Ishikawa (cell line): Measurements from ENCODE around the gene VASN.

ENCODE experiments used
- CEBPB ChIP-seq: IDR thresholded peaks from 2 replicates; pipeline ENCODE4 v1.6.1; 2012
- CREB1 ChIP-seq: IDR thresholded peaks from 2 replicates; pipeline ENCODE4 v1.6.1; 2012; ENCODE audit warnings: low read depth
- EGR1 ChIP-seq: IDR thresholded peaks from 2 replicates; pipeline ENCODE4 v1.6.1; 2012
- EP300 ChIP-seq: IDR thresholded peaks from 2 replicates; pipeline ENCODE4 v1.6.1; 2012; ENCODE audit warnings: borderline replicate concordance
- FOXM1 ChIP-seq: IDR thresholded peaks from 2 replicates; pipeline ENCODE4 v1.6.1; 2012; ENCODE audit warnings: low read depth, borderline replicate concordance
- MAX ChIP-seq: IDR thresholded peaks from 2 replicates; pipeline ENCODE4 v1.6.1; 2012
- NFIC ChIP-seq: IDR thresholded peaks from 2 replicates; pipeline ENCODE4 v1.6.1; 2012
- RAD21 ChIP-seq: IDR thresholded peaks from 2 replicates; pipeline ENCODE4 v1.6.1; 2012; ENCODE audit warnings: low read depth
- REST ChIP-seq: IDR thresholded peaks from 2 replicates; pipeline ENCODE4 v1.6.1; 2012; ENCODE audit warnings: low read depth, mild to moderate bottlenecking
- TAF1 ChIP-seq: IDR thresholded peaks from 2 replicates; pipeline ENCODE4 v1.6.1; 2012; ENCODE audit warnings: low read depth, mild to moderate bottlenecking
- TCF12 ChIP-seq: IDR thresholded peaks from 2 replicates; pipeline ENCODE4 v1.6.1; 2012; ENCODE audit warnings: low read depth
- TEAD4 ChIP-seq: IDR thresholded peaks from 2 replicates; pipeline ENCODE4 v1.6.1; 2012
- USF1 ChIP-seq: IDR thresholded peaks from 2 replicates; pipeline ENCODE4 v1.6.1; 2012
- YY1 ChIP-seq: IDR thresholded peaks from 2 replicates; pipeline ENCODE4 v1.6.1; 2012; ENCODE audit warnings: low read depth
- ZBTB7A ChIP-seq: IDR thresholded peaks from 2 replicates; pipeline ENCODE4 v1.6.1; 2012; ENCODE audit warnings: low read depth

VASN gene

GRCh38 chr16:4385066-4385788, 13.6 kb downstream of the VASN start:
- TF ChIP-seq FOXM1 (no peak), MAX (peak; percentile 67), YY1 (no peak), ZBTB7A (no peak)

- TF ChIP-seq NFIC = no peak
- TF ChIP-seq TAF1 = no peak
Observed at GRCh38 chr16:4385789-4386450, 14.3 kb downstream of the VASN start.

GRCh38 chr16:4386451-4386805, 14.8 kb downstream of the VASN start:
- TF ChIP-seq EP300 = 0 out of 2 replicates have a peak, but pooled peaks have one; percentile 1
- TF ChIP-seq REST = no peak
- no peak for TF ChIP-seq RAD21
- TF ChIP-seq TEAD4 = no peak
- TF ChIP-seq MAX = no peak
- no peak for TF ChIP-seq TCF12

GRCh38 chr16:4386951-4387565, 15.4 kb downstream of the VASN start:
- TF ChIP-seq TEAD4 (no peak), CEBPB (no peak), TCF12 (no peak), RAD21 (no peak), TAF1 (no peak), NFIC (no peak), USF1 (no peak), MAX (no peak), ZBTB7A (no peak), EP300 (no peak), CREB1 (no peak), REST (no peak), FOXM1 (no peak), YY1 (no peak), EGR1 (no peak)

GRCh38 chr16:4387781-4388180, 16.1 kb downstream of the VASN start:
- TF ChIP-seq CEBPB (no peak), NFIC (no peak), TEAD4 (no peak), YY1 (no peak), FOXM1 (no peak)

- 0 out of 2 replicates have a peak, but pooled peaks have one; percentile 17 for TF ChIP-seq TCF12
- peak; percentile 79 for TF ChIP-seq ZBTB7A
- TF ChIP-seq NFIC = no peak
- no peak for TF ChIP-seq USF1
- no peak for TF ChIP-seq YY1
- no peak for TF ChIP-seq EGR1
- TF ChIP-seq EP300 = peak; percentile 58; the same call in 1 of the 2 replicates
- no peak; the same call in 1 of the 2 replicates for TF ChIP-seq TEAD4
- TF ChIP-seq FOXM1 = no peak
- no peak for TF ChIP-seq TAF1
- TF ChIP-seq CREB1 = no peak
- peak; percentile 47; the same call in 1 of the 2 replicates for TF ChIP-seq MAX
Observed at GRCh38 chr16:4388271-4389021, 16.8 kb downstream of the VASN start.
